ENCODE data around the gene OR52B6.
A peak's percentile ranks its signal among the peaks of the same experiment; 100 is the strongest.

The OR52B6 gene

GRCh38 chr11:5547982-5548381 lies 32.7 kb upstream of the OR52B6 start:
- H3K4me3 ChIP-seq (replicated peaks; ENCODE audit: low read depth, low read length), result no peak overlapping the region
- no peak for DNase-seq (ENCODE audit: low read depth)
- no peak for TF ChIP-seq CTCF (IDR thresholded peaks at IDR 0.05; ENCODE audit: low read length, missing control alignments)

- TF ChIP-seq CTCF (IDR thresholded peaks at IDR 0.05; ENCODE audit: low read length, missing control alignments), result no peak
- DNase-seq (ENCODE audit: low read depth), result no peak
- no peak within 1 kb of the TSS for H3K4me3 ChIP-seq (replicated peaks; ENCODE audit: low read depth, low read length)
These were observed 32.2 kb upstream of the OR52B6 start, which contains the start of gene OR52H1 for GRCh38 chr11:5548440-5548839. OR52H1 (minus strand) TSS chr11:5548540; CDS start chr11:5545505, 3,035 bp downstream.

DNA sequence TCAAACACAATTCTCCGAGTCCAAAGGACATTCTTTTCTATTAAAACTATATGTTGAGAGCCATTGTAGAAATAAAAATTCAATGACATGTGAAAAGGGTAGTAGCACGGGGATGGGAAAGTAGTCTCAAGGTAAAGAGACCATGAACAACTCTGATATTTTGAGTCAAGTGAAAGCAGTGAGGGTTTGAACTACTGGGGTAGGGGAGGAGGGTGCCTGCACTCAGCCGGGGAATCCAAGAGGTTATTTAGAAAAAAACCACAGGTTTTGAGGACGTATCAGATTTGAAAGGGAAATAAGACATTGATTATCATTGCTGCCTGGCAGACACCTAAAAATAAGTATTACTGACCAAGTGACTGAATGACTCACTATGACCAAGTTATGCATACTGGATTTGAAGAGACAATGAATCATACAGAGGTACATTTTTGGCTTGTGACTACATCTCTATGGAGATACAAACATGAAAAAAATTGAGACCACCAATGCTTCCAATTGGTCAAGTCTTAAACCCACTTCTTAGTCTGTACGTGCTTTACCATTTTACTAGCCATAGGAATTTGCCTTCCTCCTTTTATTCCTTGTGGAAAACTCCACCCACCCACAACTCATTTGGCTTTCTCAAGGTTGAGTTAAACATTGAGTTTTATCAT lies 30.1 kb upstream of the OR52B6 start:
- DNase-seq (ENCODE audit: low read depth), result peak; percentile 46
- no peak for TF ChIP-seq CTCF (IDR thresholded peaks at IDR 0.05; ENCODE audit: low read length, missing control alignments)
- no peak overlapping the region for H3K4me3 ChIP-seq (replicated peaks; ENCODE audit: low read depth, low read length)

DNA sequence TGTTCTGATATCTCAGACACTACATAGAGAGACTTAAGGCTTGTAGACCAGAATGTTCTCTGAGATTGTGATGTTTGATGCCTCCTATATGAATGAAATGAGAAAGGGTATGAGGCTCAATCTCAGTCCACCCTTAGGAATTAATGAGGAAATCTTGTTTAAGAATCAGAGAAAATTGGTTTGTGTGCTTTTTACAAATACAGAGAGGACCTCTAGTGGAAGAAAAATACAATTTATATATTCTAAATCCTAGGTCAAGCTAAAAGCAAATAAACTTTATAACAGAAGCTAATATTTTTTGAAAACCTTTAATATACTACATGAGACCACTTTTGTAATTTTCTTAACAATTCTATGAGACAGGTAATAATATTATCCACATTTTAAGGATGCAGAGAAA lies 27.3 kb upstream of the OR52B6 start:
- DNase-seq (ENCODE audit: low read depth), result no peak
- no peak overlapping the region for H3K4me3 ChIP-seq (replicated peaks; ENCODE audit: low read depth, low read length)
- peak; percentile 1 for TF ChIP-seq CTCF (IDR thresholded peaks at IDR 0.05; ENCODE audit: low read length, missing control alignments)

GRCh38 chr11:5556596-5557188 lies 24.0 kb upstream of the OR52B6 start:
- H3K4me3 ChIP-seq (replicated peaks; ENCODE audit: low read depth, low read length), result no peak overlapping the region
- no peak for DNase-seq (ENCODE audit: low read depth)
- no peak for TF ChIP-seq CTCF (IDR thresholded peaks at IDR 0.05; ENCODE audit: low read length, missing control alignments)

DNA sequence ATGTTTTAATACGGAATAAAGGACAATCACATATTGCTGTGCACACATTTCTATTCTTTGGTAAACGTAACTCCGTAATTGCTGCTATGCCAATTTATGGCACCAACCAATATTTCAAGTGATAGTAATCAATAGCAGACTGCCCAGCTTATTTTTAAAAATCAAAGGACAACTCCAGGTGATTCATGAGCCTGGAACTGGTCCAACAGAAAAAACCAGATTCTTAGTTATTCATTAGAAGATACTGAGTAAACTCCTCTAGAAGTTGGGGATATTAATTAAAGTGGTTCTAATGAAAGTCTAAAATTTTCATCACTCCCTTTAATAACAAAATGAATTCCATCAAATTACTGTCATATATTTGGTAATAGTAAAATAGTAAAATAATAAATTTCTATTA lies 22.9 kb upstream of the OR52B6 start:
- no peak for TF ChIP-seq CTCF (IDR thresholded peaks at IDR 0.05; ENCODE audit: low read length, missing control alignments)
- no peak overlapping the region for H3K4me3 ChIP-seq (replicated peaks; ENCODE audit: low read depth, low read length)
- no peak for DNase-seq (ENCODE audit: low read depth)
